HG02938 (cell line): ENCODE results near the gene RSPH1.

Experiments used
- ATAC-seq: cut with Tn5 transposase; IDR thresholded peaks from one replicate; pipeline ENCODE4 v1.9.1; 2021; ENCODE audit warnings: mild to moderate bottlenecking, moderate library complexity; ENCODE audit not compliant: unreplicated experiment

Gene RSPH1

GRCh38 chr21:42451941-42452340, 44.1 kb downstream of the RSPH1 start:
- no peak for ATAC-seq

DNA sequence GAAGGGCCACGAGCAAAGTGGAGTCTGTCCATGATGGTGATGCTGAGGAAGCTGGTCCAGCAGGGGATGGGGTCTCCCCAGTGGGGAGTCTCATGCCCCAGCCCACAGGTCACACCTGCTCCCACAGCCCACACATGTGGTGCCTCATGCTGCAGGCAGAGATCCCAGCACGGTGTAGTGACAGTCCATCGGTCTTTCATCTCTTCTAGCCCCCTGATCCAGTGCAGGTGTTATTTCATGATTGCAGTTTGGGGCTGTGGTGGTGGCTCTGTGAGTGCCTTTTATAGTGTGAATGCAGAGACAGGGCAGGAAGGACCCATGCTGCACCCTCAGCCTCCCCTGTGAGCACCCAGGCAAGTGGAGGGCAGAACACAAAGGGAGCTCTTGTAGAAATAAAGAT, 47.3 kb downstream of the RSPH1 start:
- ATAC-seq = no peak

DNA sequence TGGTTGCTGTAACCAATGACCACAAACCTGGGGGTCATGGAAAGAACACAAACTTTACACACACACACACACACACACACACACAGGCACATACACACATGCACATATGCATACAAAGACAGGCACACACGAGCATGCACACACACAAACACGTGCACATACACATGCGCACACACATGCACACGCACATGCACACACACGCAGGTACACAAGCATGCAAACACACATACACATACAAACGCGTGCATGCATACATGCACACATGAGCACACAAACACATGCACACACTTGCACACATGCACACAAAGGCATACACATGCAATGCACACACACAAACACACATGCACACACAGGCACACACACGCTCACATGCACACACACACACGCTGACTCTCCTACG, 48.3 kb downstream of the RSPH1 start:
- ATAC-seq = no peak

DNA sequence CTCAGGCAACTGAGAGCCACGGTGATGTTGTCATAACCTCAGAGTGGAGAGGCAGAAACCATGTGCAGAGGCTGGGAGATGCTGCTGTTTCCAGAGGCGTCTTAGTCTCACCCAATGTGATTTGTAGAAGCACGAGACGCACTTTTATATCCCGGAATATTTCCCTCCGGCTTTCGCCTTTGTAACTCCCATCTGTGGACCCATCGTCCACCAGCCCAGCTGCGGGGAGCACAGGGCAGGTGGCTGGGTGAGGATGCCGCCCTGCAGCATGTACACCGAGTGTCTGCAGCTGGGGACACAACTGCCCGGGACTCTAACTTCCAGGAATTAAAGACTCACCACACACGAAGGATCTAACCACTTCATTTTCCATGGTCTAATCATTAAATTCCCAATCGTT, 48.8 kb downstream of the RSPH1 start:
- ATAC-seq = no peak

GRCh38 chr21:42446531-42446930, 49.5 kb downstream of the RSPH1 start:
- no peak for ATAC-seq

DNA sequence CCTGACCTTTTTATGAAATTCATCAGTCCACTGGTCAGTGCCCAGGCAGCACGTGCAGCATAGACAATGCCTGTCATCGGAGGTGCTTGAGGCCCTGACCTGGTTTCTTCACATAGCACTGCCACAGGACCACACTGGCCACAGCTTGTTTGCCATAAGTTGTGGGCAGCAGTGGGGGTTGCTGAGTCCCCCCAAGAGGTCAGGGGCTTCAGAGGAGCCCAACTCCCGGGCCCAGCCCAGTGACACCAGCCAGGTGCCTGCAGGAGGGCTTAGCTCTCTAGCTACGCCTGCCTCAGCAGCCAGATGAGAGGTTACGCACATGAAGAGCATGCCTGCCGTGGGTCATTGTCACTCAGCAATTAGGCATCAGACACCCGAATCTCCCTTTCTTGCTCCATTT, 50.7 kb downstream of the RSPH1 start:
- ATAC-seq = no peak

DNA sequence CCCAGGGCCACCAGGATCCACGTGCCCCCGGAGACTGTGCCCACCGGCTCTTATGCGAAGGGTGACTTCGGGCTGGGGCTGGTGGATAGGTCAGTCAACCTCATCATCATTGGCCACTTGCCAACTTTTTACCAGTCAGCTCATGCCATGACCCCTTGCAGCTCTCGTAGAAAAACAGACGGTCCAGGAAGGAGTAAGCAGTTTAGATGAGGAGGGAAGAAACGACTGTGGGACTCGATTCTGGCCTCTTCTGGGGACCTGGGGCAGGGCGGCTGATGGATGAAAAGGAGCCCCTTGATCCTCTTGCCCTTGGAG, 51.3 kb downstream of the RSPH1 start:
- no peak for ATAC-seq

GRCh38 chr21:42443876-42444744, 51.9 kb downstream of the RSPH1 start:
- ATAC-seq = no peak

- no peak for ATAC-seq
Measured at GRCh38 chr21:42443181-42443785, 52.7 kb downstream of the RSPH1 start.

DNA sequence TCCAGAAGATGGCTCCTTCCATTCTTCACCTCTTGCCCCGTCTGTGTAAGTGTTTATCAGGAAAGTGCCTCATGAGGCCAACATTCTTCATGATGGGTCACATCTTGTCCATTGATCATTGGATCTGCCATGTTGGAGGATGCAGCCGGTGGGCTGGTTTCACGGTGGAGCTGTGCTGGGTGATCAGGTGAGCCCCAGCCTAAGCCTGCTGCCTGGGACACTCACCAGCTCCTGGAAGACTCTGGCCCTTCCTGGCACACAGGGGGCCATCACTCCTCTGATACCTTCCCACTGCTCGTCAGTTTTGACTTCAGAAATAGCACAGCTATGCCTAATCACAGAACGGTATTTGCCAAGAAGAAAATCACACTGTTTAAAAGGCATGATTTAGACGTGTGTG, 54.1 kb downstream of the RSPH1 start:
- ATAC-seq = no peak

- no peak for ATAC-seq
Measured at GRCh38 chr21:42440187-42440792, 55.7 kb downstream of the RSPH1 start.

GRCh38 chr21:42439284-42440186, 56.5 kb downstream of the RSPH1 start:
- ATAC-seq = no peak

GRCh38 chr21:42438316-42439205, 57.5 kb downstream of the RSPH1 start:
- ATAC-seq = no peak

DNA sequence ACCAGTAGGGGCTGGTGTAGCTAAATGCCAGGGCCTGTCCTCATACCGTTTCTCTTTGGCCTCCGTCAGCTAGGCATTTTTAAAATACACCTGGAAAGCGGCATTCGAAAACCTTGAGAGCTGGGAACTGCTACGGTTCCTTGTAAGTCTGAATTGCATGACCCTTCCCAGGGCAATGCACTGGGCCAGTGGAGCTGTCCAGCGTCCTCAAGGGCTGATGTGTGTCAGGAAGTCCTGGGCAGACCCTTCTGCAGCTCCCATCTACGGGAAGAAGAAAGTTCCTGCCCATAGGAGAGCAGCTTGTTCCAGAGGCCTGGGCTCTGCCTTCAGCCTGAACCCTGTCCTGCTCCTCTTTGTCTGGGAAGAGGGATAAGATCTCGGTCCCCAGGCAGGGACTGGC, 58.2 kb downstream of the RSPH1 start:
- no peak for ATAC-seq

DNA sequence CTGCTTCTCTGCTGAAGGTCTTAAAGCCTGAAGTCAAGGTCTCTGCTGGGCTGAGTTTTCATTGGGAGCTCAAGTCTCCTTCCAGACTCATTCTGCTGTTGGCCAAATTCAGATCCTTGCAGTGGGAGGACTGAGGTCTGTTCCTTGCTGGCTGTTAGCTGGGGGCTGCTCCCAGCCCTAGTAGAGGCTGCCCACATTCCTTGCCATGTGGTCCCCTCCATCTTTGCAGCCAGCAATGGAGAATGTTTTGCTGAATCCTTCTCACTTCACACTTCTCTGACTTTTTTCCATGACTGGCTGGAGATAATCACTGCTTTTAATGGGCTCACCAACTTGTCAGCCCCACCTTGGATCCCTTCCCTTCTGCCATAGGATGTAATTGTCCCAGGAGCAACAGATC, 59.1 kb downstream of the RSPH1 start:
- ATAC-seq = no peak

DNA sequence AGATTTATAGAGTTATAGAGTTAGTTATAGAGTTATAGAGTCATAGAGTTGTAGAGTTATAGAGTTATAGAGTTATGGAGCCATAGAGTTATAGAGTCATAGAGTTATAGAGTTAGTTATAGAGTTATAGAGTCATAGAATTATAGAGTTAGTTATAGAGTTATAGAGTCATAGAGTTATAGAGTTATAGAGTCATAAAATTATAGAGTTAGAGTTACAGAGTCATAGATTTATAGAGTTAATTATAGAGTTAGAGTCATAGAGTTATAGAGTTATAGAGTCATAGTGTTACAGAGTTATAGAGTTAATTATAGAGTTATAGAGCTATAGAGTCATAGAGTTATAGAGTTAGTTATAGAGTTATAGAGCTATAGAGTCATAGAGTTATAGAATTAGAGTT, 60.2 kb downstream of the RSPH1 start:
- ATAC-seq = no peak

GRCh38 chr21:42435401-42435800, 60.6 kb downstream of the RSPH1 start:
- no peak for ATAC-seq

- ATAC-seq = no peak
Measured at GRCh38 chr21:42434884-42435283, 61.1 kb downstream of the RSPH1 start.

GRCh38 chr21:42433946-42434551, 62.0 kb downstream of the RSPH1 start:
- no peak for ATAC-seq

DNA sequence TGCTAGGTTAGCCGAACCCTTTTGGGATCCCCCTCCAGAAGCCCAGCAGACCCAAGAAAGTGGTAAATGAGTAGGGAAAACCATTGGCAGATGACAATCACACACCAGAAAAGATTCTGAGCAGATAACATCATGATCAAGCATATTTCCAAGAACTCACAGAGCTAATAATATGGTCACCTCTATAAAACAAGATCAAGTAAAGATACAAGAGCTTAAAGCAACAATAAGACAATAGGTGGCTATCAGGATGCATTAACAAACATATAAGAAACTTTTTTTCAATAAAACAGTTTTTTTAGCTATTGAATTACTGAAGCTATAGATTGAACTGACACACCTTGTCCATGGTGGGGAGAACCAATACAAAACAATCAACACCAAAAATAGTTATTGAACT, 63.3 kb downstream of the RSPH1 start:
- ATAC-seq = no peak
